ENCODE results near the gene LRRK1.

DNA sequence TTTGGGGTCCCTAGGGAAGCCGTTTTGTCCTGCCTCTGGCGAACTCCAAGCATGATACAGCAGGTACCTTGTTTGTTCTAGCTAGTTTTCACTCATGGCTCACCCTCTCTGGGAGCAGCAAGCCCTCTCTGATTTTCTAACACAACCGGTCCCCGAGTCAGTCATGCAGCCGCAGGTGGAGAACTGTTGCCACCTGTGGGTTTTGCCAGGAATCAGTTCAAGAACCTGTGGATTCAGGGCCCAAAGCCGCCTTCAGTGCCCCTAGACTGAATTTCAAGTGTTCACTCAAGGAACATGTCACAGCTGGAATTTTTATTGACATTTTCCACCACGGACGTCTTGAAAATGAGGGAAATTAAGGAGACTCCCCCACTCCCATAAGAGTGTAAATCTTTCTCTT is 13.3 kb upstream of the LRRK1 start:
- TF ChIP-seq, protein P1, sequence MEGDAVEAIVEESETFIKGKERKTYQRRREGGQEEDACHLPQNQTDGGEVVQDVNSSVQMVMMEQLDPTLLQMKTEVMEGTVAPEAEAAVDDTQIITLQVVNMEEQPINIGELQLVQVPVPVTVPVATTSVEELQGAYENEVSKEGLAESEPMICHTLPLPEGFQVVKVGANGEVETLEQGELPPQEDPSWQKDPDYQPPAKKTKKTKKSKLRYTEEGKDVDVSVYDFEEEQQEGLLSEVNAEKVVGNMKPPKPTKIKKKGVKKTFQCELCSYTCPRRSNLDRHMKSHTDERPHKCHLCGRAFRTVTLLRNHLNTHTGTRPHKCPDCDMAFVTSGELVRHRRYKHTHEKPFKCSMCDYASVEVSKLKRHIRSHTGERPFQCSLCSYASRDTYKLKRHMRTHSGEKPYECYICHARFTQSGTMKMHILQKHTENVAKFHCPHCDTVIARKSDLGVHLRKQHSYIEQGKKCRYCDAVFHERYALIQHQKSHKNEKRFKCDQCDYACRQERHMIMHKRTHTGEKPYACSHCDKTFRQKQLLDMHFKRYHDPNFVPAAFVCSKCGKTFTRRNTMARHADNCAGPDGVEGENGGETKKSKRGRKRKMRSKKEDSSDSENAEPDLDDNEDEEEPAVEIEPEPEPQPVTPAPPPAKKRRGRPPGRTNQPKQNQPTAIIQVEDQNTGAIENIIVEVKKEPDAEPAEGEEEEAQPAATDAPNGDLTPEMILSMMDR (IDR thresholded peaks at IDR 0.05) = no peak
- TF ChIP-seq POLR2A (IDR thresholded peaks at IDR 0.05) = no peak

Data from thyroid gland (tissue), 4 donors.